Mammary epithelial cell (primary cell): ENCODE results near the gene SP140L.

Experiments used
- CTCF ChIP-seq, 2 donors: IDR thresholded peaks in 1 of 2; conservative IDR thresholded peaks in 1 of 2; 2 replicates each; pipeline ENCODE4 v1.5.1; 2011 to 2012; ENCODE audit warnings: inconsistent platforms in 2 of 2, low read length in 2 of 2, mild to moderate bottlenecking in 2 of 2, control low read depth in 1 of 2, low read depth in 1 of 2; ENCODE audit not compliant: insufficient read depth in 1 of 2; ENCODE audit errors: extremely low read depth in 1 of 2
- EZH2 ChIP-seq: IDR thresholded peaks from 2 replicates; pipeline ENCODE4 v1.6.1; 2012; ENCODE audit warnings: low read length, inconsistent platforms, borderline replicate concordance

- TF ChIP-seq CTCF (conservative IDR thresholded peaks at IDR 0.05 in 1 of 2, IDR thresholded peaks at IDR 0.05 in 1 of 2; ENCODE audit: extremely low read depth in 1 of 2, insufficient read depth in 1 of 2, low read depth in 1 of 2, low read length in 2 of 2): peak in 1 of 2 donors; percentile 21
- no peak for TF ChIP-seq EZH2
Observed at GRCh38 chr2:230323385-230324106, 3.4 kb upstream of the SP140L start.
